HepG2 (cell line): ENCODE measurements around the gene RPL31. TPM values are rescaled to one million over a fixed set of nuclear protein-coding genes. Genes with fewer than 3 reads are reported as not detected.

Experiments used
- ARHGAP35 ChIP-seq: sonication (generic); formaldehyde crosslinking; IDR thresholded peaks from 2 replicates; pipeline ENCODE4 v1.9.0; 2022; ENCODE audit warnings: mild to moderate bottlenecking, inconsistent platforms, moderate library complexity, missing genetic modification reagents, borderline replicate concordance
- ARID4A ChIP-seq: sonication (generic); formaldehyde crosslinking; IDR thresholded peaks from 2 replicates; pipeline ENCODE4 v1.5.0; 2020; ENCODE audit warnings: mild to moderate bottlenecking, missing genetic modification reagents, borderline replicate concordance
- ATAD3A ChIP-seq: sonication (generic); formaldehyde crosslinking; IDR thresholded peaks from 2 replicates; pipeline ENCODE4 v1.4.0; 2020; ENCODE audit warnings: missing genetic modification reagents
- CBX5 ChIP-seq: sonication (generic); formaldehyde crosslinking; IDR thresholded peaks from 2 replicates; pipeline ENCODE4 v1.4.0; 2020; ENCODE audit warnings: missing genetic modification reagents, borderline replicate concordance
- CTCF ChIP-seq: sonication (generic); formaldehyde crosslinking; IDR thresholded peaks from 2 replicates; pipeline ENCODE4 v1.5.0; 2020; ENCODE audit warnings: mild to moderate bottlenecking, missing genetic modification reagents, moderate library complexity
- EP300 ChIP-seq, 3 experiments: sonication (generic) in 1 of 3; formaldehyde crosslinking in 1 of 3; IDR thresholded peaks; 2 replicates each; pipeline versions ENCODE4 v1.5.1 to v1.6.1; 2011 to 2020; ENCODE audit warnings: low read depth in 2 of 3, low read length in 2 of 3, borderline replicate concordance in 1 of 3, improper control_type of control experiment in 1 of 3, mild to moderate bottlenecking in 1 of 3, missing genetic modification reagents in 1 of 3, moderate library complexity in 1 of 3
- FOXC1 ChIP-seq: sonication (generic); formaldehyde crosslinking; IDR thresholded peaks from 2 replicates; pipeline ENCODE4 v1.8.0; 2022; ENCODE audit warnings: mild to moderate bottlenecking, missing genetic modification reagents, borderline replicate concordance
- GPBP1L1 ChIP-seq: sonication (generic); formaldehyde crosslinking; IDR thresholded peaks from 2 replicates; pipeline ENCODE4 v1.5.0; 2020; ENCODE audit warnings: mild to moderate bottlenecking, missing genetic modification reagents
- PATZ1 ChIP-seq: sonication (generic); formaldehyde crosslinking; IDR thresholded peaks from 2 replicates; pipeline ENCODE4 v1.4.0; 2020; ENCODE audit warnings: missing genetic modification reagents
- PLSCR1 ChIP-seq: sonication (generic); formaldehyde crosslinking; IDR thresholded peaks from 2 replicates; pipeline ENCODE4 v1.5.0; 2020; ENCODE audit warnings: missing genetic modification reagents, mild to moderate bottlenecking, borderline replicate concordance
- SOX6 ChIP-seq, 2 experiments: fragments of 450-650 bp in 1 of 2; sonication (generic) in 1 of 2; formaldehyde crosslinking in 1 of 2; IDR thresholded peaks; 2 replicates each; pipeline versions ENCODE4 v1.4.0 to v1.6.1; 2017 to 2020; ENCODE audit warnings: antibody characterized with exemption in 1 of 2, mild to moderate bottlenecking in 1 of 2, missing genetic modification reagents in 1 of 2
- SP4 ChIP-seq: sonication (generic); formaldehyde crosslinking; IDR thresholded peaks from 2 replicates; pipeline ENCODE4 v1.8.1; 2023; ENCODE audit warnings: mild to moderate bottlenecking, missing genetic modification reagents
- TOE1 ChIP-seq: sonication (generic); formaldehyde crosslinking; IDR thresholded peaks from 2 replicates; pipeline ENCODE4 v1.4.0; 2020; ENCODE audit warnings: mild to moderate bottlenecking, missing genetic modification reagents
- ZNF335 ChIP-seq: sonication (generic); formaldehyde crosslinking; IDR thresholded peaks from 2 replicates; pipeline ENCODE4 v1.4.0; 2020; ENCODE audit warnings: missing genetic modification reagents
- ZNF430 ChIP-seq: sonication (generic); formaldehyde crosslinking; IDR thresholded peaks from 2 replicates; pipeline ENCODE4 v1.9.0; 2021; ENCODE audit warnings: mild to moderate bottlenecking, missing genetic modification reagents
- ZNF605 ChIP-seq: sonication (generic); formaldehyde crosslinking; IDR thresholded peaks from 2 replicates; pipeline ENCODE4 v1.8.0; 2022; ENCODE audit warnings: mild to moderate bottlenecking, missing genetic modification reagents
- ZSCAN12 ChIP-seq: sonication (generic); formaldehyde crosslinking; IDR thresholded peaks from 2 replicates; pipeline ENCODE4 v1.9.0; 2021; ENCODE audit warnings: mild to moderate bottlenecking, missing genetic modification reagents
- polyA plus RNA-seq, 8 experiments: library from polyadenylated mRNA; depleted of rRNA in 3 of 8; stranded (reverse) in 7 of 8; unstranded in 1 of 8; fragments of >200 nt; fragmentation: Illumina TruSeq in 4 of 8; extraction: Trizol in 4 of 8; gene quantifications; 2 replicates each; pipeline versions ENCODE4 v1.2.1 to v1.2.3, GENCODE V29; 2011 to 2016; ENCODE audit warnings: low read depth in 4 of 8, missing spikeins in 1 of 8, mixed read lengths in 1 of 8; ENCODE audit not compliant: insufficient read depth in 1 of 8
- total RNA-seq, 5 experiments: library from RNA; depleted of rRNA; stranded (reverse); fragments of >200 nt; fragmentation: Illumina TruSeq; extraction: Trizol; gene quantifications; 2 replicates each; pipeline ENCODE4 v1.2.3, GENCODE V29; 2016; ENCODE audit warnings: low read depth in 1 of 5

RPL31 gene
- total and polyA plus RNA-seq, 2 of the 13 experiments (the other 11 are each of a cell fraction or from before 2014, with no cell fraction given) = 3,331 to 3,582 TPM

GRCh38 chr2:101038455-101039255, 36.6 kb downstream of the RPL31 start (continued):
- TF ChIP-seq TOE1 (no peak), ZNF605 (CRISPR knock-in tag) (no peak), CTCF (CRISPR knock-in tag) (peak; percentile 87), ARID4A (CRISPR knock-in tag) (peak; percentile 64; the same call in 1 of the 2 replicates), PATZ1 (CRISPR knock-in tag) (0 out of 2 replicates have a peak, but pooled peaks have one; percentile 42), CBX5 (CRISPR knock-in tag) (peak; percentile 94; the same call in 1 of the 2 replicates), SOX6 (IDR thresholded peaks at IDR 0.05) (no peak), SOX6 (CRISPR knock-in tag; IDR thresholded peaks at IDR 0.05) (peak; percentile 79), SP4 (CRISPR knock-in tag) (0 out of 2 replicates have a peak, but pooled peaks have one; percentile 31), GPBP1L1 (CRISPR knock-in tag) (no peak), ZNF335 (CRISPR knock-in tag) (0 out of 2 replicates have a peak, but pooled peaks have one; percentile 26), ZSCAN12 (CRISPR knock-in tag) (no peak), ZNF430 (no peak), EP300 (IDR thresholded peaks at IDR 0.05; ENCODE audit: low read depth in 2 of 2, low read length in 2 of 2) (no peak), EP300 (CRISPR knock-in tag; IDR thresholded peaks at IDR 0.05; ENCODE audit: borderline replicate concordance) (peak; percentile 78; the same call in 1 of the 2 replicates), ARHGAP35 (CRISPR knock-in tag) (no peak), PLSCR1 (CRISPR knock-in tag) (no peak), FOXC1 (peak; percentile 65), ATAD3A (CRISPR knock-in tag) (no peak)
